Stimulated activated naive CD4-positive, alpha-beta T cell treated with Interleukin-2 at 50 U/mL for 16 hours (primary cell): ENCODE measurements around the gene SLC23A1.
"Not testable (repeated sequence)": the region's sequence is repeated elsewhere in the genome, so short reads cannot be mapped to it uniquely, and the experiment has no call there.

Experiments used
- DNase-seq: peaks from one replicate; lab custom pipeline; 2025; lab: John Stamatoyannopoulos, UW

SLC23A1 gene

DNA sequence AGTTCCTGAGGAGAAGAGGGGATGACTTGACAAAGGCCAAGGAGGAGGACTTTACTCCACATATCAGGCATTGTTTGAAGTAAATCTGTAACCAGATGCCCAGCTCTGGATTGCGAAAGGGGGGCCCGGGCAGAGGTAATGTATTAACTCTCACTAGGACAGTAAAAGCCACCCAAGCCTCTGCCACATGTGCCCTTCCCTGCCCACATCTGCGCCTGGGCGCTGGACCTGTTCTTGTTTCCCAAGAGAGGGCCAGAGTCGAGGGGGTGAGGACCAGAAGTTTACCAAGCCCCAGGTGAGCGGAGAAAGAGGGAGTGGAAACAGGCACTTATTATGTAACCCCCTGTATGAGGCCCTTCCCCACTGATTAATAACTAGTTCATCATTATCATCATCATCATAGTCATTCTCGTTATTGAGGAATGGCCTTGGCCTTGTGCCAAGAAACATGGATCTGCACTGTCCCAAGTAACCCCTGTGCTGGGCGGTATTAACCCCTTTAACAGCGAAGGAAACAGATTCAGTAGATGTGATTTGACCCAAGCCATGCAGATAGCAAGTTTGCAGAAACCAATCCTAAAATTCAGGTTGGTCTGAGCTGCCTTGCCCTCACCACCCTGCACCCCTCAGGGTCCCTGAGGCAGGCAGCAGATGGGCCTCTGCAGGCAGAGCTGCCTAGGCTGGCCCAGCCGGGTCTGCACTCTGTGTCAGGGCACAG is at the start of gene SLC23A1:
TSS of gene SLC23A1 (minus strand) at position 23 of the 718 bp plus-strand sequence. CDS start 44 bp downstream, outside the sequence.
- no peak for DNase-seq

DNA sequence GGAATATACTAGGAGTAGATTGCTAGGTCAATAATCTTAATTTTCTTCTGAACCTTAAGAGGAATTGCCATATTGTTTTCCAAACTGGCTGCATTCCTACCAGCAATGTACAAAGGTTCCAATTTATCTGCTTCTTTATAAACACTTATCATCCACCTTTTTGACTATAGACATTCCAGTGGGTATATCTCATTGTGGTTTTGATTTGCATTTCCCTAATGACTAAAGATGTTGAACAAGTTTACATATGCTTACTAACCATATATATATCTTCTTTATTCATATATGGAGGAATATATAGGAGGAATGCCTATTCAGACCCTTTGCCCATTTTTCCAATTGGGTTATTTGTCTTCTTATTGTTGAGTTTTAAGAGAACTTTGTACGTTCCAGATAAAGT is 48.6 kb upstream of the SLC23A1 start:
- no peak for DNase-seq

- DNase-seq = no peak
Observed at GRCh38 chr5:139430015-139430414, 46.9 kb upstream of the SLC23A1 start.

GRCh38 chr5:139426203-139426885 is 43.2 kb upstream of the SLC23A1 start:
- DNase-seq = no peak

DNA sequence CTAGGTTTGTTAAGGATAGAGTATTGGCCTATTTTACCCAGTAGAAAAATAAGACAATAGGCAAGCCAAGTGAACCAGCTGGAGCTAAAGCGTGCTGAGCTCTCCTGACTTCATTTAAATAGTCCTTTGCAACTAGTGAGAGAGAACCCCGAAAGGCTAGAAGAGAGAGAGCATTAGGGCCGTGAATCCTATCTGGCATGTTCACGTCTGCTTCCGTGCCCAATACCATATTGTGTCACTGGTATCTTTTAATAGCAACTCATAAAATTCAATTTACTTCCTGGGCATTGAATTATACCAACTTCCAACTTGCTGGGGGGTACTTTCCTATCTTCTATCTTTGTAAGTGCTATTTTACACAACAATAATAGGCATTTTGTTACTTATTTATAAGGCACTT is 42.4 kb upstream of the SLC23A1 start:
- no peak for DNase-seq

DNA sequence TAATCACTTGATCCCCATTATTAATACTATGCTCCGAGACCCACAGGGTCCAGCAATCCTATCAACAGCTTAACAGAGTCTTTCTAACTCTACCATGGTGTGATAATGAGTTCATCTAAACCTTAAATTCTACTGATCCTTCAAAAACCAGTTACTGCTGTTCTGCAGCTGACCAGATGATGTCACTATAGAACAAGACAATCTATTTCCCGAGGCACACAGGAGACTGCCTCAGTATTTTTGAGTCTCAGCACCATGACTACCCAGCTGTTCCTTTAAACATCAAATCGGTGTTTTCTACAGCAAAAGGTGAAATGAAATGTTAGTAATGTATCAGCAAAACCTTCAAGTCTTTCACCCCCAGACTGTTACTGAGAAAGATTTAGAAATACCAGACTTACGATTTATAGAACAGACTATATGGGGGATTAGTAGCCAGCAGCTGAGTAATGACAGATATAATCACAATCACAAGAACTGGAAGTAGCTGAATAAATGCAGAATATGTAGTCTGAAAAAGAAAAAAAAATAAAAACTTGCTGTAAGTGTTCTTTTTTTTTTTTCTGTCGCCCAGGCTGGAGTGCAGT is 39.3 kb upstream of the SLC23A1 start:
- peak; percentile 9 for DNase-seq

- DNase-seq = no peak
Observed at GRCh38 chr5:139419226-139420192, 36.4 kb upstream of the SLC23A1 start.

- no peak for DNase-seq
Observed at GRCh38 chr5:139418793-139419192, 35.7 kb upstream of the SLC23A1 start.

DNA sequence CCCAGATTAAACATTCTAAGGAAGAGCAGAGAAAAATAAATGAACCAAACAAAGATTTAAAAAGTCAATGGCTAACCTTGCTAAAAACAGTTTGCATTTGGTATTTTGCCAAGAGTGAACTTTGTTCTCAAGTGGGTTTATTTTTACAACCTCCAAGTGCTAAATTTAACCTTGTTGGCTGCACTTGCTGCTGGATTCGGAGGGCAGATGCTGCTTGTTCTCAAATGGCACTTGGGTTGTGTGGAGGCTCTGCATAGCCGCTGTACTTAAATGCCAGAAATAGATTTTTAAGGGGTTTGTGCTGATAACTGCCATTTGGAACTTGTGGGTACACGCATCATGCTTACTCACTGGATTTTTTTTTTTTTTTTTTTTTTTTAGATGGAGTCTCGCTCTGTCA is 34.1 kb upstream of the SLC23A1 start:
- DNase-seq = no peak

GRCh38 chr5:139416651-139417050 is 33.6 kb upstream of the SLC23A1 start:
- DNase-seq = no peak

GRCh38 chr5:139415869-139416268 is 32.8 kb upstream of the SLC23A1 start:
- DNase-seq = no peak

DNA sequence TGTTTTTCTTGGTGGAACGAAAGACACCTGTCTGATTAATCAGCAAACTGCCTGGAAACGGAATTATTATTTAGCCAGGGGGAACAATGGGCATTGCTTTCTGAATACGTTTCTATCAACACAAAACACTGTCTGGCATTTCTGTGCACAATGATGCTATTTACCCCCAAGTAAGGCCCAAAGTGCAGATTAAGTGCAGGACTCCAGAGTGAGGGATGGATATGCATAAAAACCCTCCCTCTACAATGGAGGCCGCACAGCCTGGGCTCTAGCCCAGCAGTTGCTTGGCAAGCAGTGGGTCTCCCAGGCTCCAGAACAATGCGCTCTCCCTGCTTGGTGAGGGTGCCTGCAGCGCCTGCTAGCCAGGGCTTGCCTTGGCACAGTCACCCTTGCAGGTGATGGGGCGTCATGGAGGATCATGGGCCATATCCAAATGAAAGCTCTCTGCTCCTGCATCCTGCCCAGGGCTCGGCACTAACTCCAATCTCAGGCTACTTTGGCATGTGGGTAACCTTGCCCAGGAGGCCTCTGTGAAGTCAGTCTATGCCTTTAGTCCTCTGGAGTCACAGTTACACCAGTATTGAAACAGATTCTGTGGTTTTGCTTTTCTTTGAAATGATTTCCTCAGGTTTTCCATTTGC is 32.2 kb upstream of the SLC23A1 start:
- DNase-seq = peak; percentile 17

GRCh38 chr5:139414581-139415130 is 31.6 kb upstream of the SLC23A1 start:
- DNase-seq = no peak

- DNase-seq = no peak
Observed at GRCh38 chr5:139413963-139414362, 30.9 kb upstream of the SLC23A1 start.

- DNase-seq = no peak
Observed at GRCh38 chr5:139413153-139413552, 30.1 kb upstream of the SLC23A1 start.

DNA sequence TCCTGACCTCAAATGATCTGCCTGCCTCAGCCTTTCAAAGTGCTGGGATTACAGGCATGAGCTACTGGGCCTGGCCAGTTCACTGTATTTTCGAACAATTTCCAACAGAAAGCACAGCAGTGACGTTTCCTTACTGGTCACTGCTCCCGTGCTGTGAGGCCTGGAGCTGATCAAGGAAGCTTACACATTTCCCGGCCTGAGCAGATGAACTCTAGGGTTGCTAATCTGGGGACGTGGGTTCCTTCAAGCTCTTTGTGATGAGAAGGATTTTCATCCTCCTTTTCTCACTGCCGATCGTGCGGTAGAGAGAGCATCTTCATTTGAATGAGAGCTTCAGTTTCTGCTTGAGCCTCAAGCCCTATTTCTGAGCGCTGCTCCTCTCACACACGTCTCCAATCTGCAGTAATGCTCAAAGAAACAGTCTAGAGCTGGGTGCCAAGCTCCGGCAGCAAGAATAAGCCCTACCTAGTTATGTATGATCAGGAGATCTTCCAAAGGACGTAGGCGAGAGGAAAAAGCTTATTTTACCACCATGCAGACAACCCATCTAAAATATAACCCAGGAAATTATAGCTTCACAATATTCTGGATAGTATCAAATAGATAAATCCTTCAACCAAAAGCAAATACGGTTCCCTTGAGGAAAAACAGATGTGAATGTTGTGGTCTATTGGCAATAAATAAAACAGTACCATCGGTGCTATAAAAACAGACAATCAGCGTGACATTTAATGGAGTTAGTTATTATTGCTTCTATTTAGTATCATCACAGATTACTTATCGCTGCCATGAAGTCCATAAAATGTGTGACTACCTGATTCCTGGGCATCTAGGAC is 28.1 kb upstream of the SLC23A1 start:
- DNase-seq = no peak

GRCh38 chr5:139410121-139410992 is 27.3 kb upstream of the SLC23A1 start:
- DNase-seq = no peak

DNA sequence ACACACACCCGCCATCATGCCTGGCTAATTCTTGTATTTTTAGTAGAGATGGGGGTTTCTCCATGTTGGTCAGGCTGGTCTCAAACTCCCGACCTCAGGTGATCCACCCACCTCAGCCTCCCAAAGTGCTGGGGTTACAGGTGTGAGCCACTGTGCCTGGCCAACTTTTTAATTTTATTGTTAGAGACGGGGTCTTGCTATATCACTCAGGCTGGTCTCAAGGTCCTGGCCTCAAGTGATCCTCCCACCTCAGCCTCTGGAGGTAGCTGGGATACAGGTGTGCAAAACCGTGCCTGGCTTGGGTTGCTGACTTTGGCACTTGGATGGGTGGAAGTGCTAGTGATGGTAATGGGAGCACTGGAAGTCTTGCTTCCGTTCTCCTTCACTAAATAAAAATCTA is 26.0 kb upstream of the SLC23A1 start:
- not testable (repeated sequence) for DNase-seq

DNA sequence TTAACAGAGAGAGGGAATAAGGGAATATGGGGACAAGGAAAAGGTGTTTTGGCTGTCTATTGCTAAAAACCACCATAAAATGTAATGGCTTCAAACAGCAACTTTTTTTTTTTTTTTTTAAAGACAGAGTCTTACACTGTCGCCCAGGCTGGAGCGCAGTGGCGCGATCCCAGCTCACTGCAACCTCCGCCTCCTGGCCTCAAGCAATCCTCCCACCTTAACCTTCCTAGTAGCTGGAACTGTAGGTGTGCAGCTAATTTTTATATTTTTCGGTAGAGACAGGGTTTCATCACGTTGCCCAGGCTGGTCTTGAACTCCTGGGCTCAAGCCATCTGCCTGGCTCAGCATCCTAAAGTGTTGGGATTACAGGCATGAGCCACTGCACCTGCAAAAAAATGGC is 25.1 kb upstream of the SLC23A1 start:
- no peak for DNase-seq
